Caco-2 (cell line): ENCODE data around the gene C12orf60. TPM values are rescaled to one million over a fixed set of nuclear protein-coding genes. Genes with fewer than 3 reads are reported as not detected.

Experiments used
- BruUV-seq: library from RNA; stranded (reverse); fragments of 400-500 nt; replicated peaks from 2 replicates; lab custom pipeline; 2021; lab: Mats Ljungman, UMichigan
- CTCF ChIA-PET: fragments of 300-600 bp; sonication (Branson Sonifier 250); formaldehyde crosslinking; loops from one replicate; lab custom pipeline; 2022; ENCODE audit warnings: antibody characterized with exemption; lab: Charles Lee
- POLR2A ChIA-PET: fragments of 300-600 bp; sonication (Branson Sonifier 250); formaldehyde crosslinking; loops from one replicate; lab custom pipeline; 2022; ENCODE audit warnings: antibody characterized with exemption; lab: Charles Lee
- DNase-seq, 2 experiments: peaks; one replicate each; pipeline versions ENCODE4 v3.0.0 to v3.0.0-alpha.2; 2020 to 2022
- H3K27me3 ChIP-seq: replicated peaks from 2 replicates; pipeline ENCODE4 v1.6.0; 2011; ENCODE audit warnings: low read length; ENCODE audit not compliant: control insufficient read depth, insufficient read depth
- H3K36me3 ChIP-seq: 2 replicates; pipeline ENCODE4 v1.5.1; 2011; ENCODE audit warnings: low read length; ENCODE audit not compliant: control insufficient read depth, insufficient read depth
- H3K4me1 ChIP-seq: fragments of 250-450 bp; sonication (Bioruptor Pico); 2 replicates; pipeline ENCODE4 v1.5.1; 2020; ENCODE audit warnings: mild to moderate bottlenecking
- H3K4me3 ChIP-seq: 2 replicates; pipeline ENCODE4 v1.5.1; 2011; ENCODE audit warnings: low read depth, mild to moderate bottlenecking, control low read depth, low read length
- H3K9me3 ChIP-seq: fragments of 250-450 bp; sonication (Bioruptor Pico); 2 replicates; pipeline ENCODE4 v1.5.1; 2020; ENCODE audit warnings: mild to moderate bottlenecking, moderate library complexity
- H3K27ac Mint-ChIP-seq: one replicate; pipeline ENCODE4 v1.8.0; 2022; ENCODE audit warnings: mixed read lengths; ENCODE audit not compliant: unreplicated experiment
- H3K27me3 Mint-ChIP-seq: one replicate; pipeline ENCODE4 v1.8.0; 2022; ENCODE audit warnings: mixed read lengths; ENCODE audit not compliant: insufficient read depth, unreplicated experiment
- H3K36me3 Mint-ChIP-seq: one replicate; pipeline ENCODE4 v1.8.0; 2022; ENCODE audit warnings: mild to moderate bottlenecking, mixed read lengths; ENCODE audit not compliant: insufficient read depth, unreplicated experiment
- H3K4me1 Mint-ChIP-seq: one replicate; pipeline ENCODE4 v1.8.0; 2022; ENCODE audit warnings: low read depth, mixed read lengths; ENCODE audit not compliant: unreplicated experiment
- H3K4me3 Mint-ChIP-seq: one replicate; pipeline ENCODE4 v1.8.0; 2022; ENCODE audit warnings: mild to moderate bottlenecking, moderate library complexity, mixed read lengths; ENCODE audit not compliant: unreplicated experiment
- H3K9me3 Mint-ChIP-seq: one replicate; pipeline ENCODE4 v1.8.0; 2022; ENCODE audit warnings: mixed read lengths; ENCODE audit not compliant: unreplicated experiment
- CTCF ChIP-seq, 2 experiments: fragments of 200-600 bp in 1 of 2; IDR thresholded peaks; 1 replicate in 1 of 2; 2 replicates in 1 of 2; pipeline versions ENCODE4 v1.5.1 to v1.8.0; 2011 to 2022; ENCODE audit warnings: antibody characterized with exemption in 1 of 2, control low read depth in 1 of 2, inconsistent platforms in 1 of 2, low read depth in 1 of 2, low read length in 1 of 2, mild to moderate bottlenecking in 1 of 2, moderate library complexity in 1 of 2; ENCODE audit not compliant: insufficient read depth in 1 of 2, severe bottlenecking in 1 of 2, unreplicated experiment in 1 of 2
- intact Hi-C: fragments of 100-400 bp; cut with micrococcal nuclease; formaldehyde crosslinking; loops from one replicate; pipeline ENCODE4 v1.10.0; 2022; ENCODE audit not compliant: unreplicated experiment
- total RNA-seq: library from RNA; stranded (reverse); gene quantifications from 2 replicates; pipeline ENCODE4 v1.2.3, GENCODE V29; 2022

C12orf60 gene
- total RNA-seq, 1 experiment from 2014 or later: 2.8 TPM

DNA sequence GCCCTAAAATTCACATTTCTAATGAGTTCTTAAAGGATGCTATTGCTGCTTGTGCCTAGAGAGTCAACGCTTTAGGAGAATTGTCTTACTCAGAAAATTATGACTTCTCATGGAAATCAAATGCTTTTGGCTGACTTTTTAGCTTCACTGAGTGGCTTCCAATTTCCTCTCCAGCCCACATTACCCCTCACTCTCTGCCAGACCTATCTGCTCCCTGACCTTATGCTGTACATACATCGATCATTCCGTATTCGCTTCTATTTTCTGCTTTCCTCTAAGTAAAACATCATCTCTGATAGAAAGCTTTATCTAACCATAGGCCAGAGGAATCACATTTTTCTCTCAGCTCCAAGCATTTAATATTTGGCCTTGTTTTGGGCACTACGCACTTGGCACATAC is 23.0 kb downstream of the C12orf60 start:
- TF ChIP-seq CTCF (IDR thresholded peaks at IDR 0.05; ENCODE audit: insufficient read depth in 1 of 2, low read depth in 1 of 2, low read length in 1 of 2, severe bottlenecking in 1 of 2, unreplicated experiment in 1 of 2): no peak
- POLR2A ChIA-PET: no interaction called here

DNA sequence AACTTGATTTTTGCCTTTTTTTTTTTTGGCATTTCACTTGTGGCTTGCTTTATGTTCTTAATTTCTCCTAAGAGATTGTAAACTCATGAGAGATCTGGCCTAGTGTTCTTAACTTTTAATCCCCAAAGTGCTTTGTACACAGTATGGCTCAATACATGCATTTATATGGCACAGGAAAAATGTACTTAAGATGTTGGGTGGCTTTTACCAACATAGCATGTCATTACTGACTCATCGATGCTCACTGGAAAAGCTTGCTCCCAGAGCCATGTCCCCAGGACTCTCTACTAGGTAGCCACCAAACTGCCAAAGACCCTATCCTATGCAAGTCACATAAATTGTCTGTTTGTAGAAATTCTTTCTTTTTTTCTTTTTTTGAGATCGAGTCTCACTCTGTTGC is 23.6 kb downstream of the C12orf60 start:
- Histone ChIP-seq H3K4me1 (no peaks in the 10 kb centered on the region), H3K27me3 (no peaks in the 10 kb centered on the region), H3K4me3 (no peak overlapping the region), H3K9me3 (no peaks in the 10 kb centered on the region), H3K36me3 (no peaks in the 10 kb centered on the region)
- H3K27ac Mint-ChIP-seq: no peak overlapping the region
- DNase-seq: no peak
- intact Hi-C loops: no loop called here
- peaks cover 3% of the 10 kb centered on the region for H3K27me3 Mint-ChIP-seq
- ChIA-PET POLR2A (no interaction called here), CTCF (no interaction called here)
- no peaks in the 10 kb centered on the region for H3K4me1 Mint-ChIP-seq
- TF ChIP-seq CTCF (IDR thresholded peaks at IDR 0.05; ENCODE audit: insufficient read depth in 1 of 2, low read depth in 1 of 2, low read length in 1 of 2, severe bottlenecking in 1 of 2, unreplicated experiment in 1 of 2): no peak
- H3K4me3 Mint-ChIP-seq: no peak overlapping the region
- no TSS peak for BruUV-seq
- H3K9me3 Mint-ChIP-seq: peaks cover 7% of the 10 kb centered on the region
- H3K36me3 Mint-ChIP-seq: no peaks in the 10 kb centered on the region

More for the DNA sequence above, 23.0 kb downstream of the C12orf60 start:
- Mint-ChIP-seq H3K9me3 (peaks cover 1% of the 10 kb centered on the region), H3K4me3 (no peak overlapping the region), H3K36me3 (no peaks in the 10 kb centered on the region), H3K27me3 (no peaks in the 10 kb centered on the region), H3K4me1 (no peaks in the 10 kb centered on the region), H3K27ac (no peak overlapping the region)
- Histone ChIP-seq H3K4me1 (no peaks in the 10 kb centered on the region), H3K4me3 (no peak overlapping the region), H3K9me3 (no peaks in the 10 kb centered on the region), H3K36me3 (no peaks in the 10 kb centered on the region), H3K27me3 (no peaks in the 10 kb centered on the region)
- CTCF ChIA-PET: no interaction called here
- no peak for DNase-seq
- BruUV-seq: no TSS peak
- intact Hi-C loops: no loop called here

GRCh38 chr12:14828892-14829291 is 25.4 kb downstream of the C12orf60 start:
- CTCF ChIA-PET: interaction anchor here (1.1 kb wide), 1 partner anchor 18 kb away, joined by 3 read pairs; no protein-coding TSS in a partner anchor
- H3K27me3 ChIP-seq: no peaks in the 10 kb centered on the region
- Mint-ChIP-seq H3K27me3 (peaks cover 5% of the 10 kb centered on the region), H3K9me3 (peaks cover 12% of the 10 kb centered on the region), H3K4me1 (no peaks in the 10 kb centered on the region), H3K4me3 (no peak overlapping the region), H3K27ac (no peak overlapping the region), H3K36me3 (no peaks in the 10 kb centered on the region)
- no peak for DNase-seq
- no peaks in the 10 kb centered on the region for H3K9me3 ChIP-seq
- POLR2A ChIA-PET: no interaction called here
- BruUV-seq: no TSS peak
- intact Hi-C loops: no loop called here
- no peak for TF ChIP-seq CTCF (IDR thresholded peaks at IDR 0.05; ENCODE audit: insufficient read depth in 1 of 2, low read depth in 1 of 2, low read length in 1 of 2, severe bottlenecking in 1 of 2, unreplicated experiment in 1 of 2)
- no peaks in the 10 kb centered on the region for H3K4me1 ChIP-seq
- H3K36me3 ChIP-seq: no peaks in the 10 kb centered on the region
- H3K4me3 ChIP-seq: no peak overlapping the region
